GM19372 (cell line): ENCODE data around the gene MRGPRG.
"Not testable (repeated sequence)": the region's sequence is repeated elsewhere in the genome, so short reads cannot be mapped to it uniquely, and the experiment has no call there.

Experiments
- ATAC-seq: cut with Tn5 transposase; IDR thresholded peaks from one replicate; pipeline ENCODE4 v1.9.1; 2021; ENCODE audit warnings: mild to moderate bottlenecking, low read depth, moderate library complexity; ENCODE audit not compliant: unreplicated experiment

The MRGPRG gene, protein sequence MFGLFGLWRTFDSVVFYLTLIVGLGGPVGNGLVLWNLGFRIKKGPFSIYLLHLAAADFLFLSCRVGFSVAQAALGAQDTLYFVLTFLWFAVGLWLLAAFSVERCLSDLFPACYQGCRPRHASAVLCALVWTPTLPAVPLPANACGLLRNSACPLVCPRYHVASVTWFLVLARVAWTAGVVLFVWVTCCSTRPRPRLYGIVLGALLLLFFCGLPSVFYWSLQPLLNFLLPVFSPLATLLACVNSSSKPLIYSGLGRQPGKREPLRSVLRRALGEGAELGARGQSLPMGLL

DNA sequence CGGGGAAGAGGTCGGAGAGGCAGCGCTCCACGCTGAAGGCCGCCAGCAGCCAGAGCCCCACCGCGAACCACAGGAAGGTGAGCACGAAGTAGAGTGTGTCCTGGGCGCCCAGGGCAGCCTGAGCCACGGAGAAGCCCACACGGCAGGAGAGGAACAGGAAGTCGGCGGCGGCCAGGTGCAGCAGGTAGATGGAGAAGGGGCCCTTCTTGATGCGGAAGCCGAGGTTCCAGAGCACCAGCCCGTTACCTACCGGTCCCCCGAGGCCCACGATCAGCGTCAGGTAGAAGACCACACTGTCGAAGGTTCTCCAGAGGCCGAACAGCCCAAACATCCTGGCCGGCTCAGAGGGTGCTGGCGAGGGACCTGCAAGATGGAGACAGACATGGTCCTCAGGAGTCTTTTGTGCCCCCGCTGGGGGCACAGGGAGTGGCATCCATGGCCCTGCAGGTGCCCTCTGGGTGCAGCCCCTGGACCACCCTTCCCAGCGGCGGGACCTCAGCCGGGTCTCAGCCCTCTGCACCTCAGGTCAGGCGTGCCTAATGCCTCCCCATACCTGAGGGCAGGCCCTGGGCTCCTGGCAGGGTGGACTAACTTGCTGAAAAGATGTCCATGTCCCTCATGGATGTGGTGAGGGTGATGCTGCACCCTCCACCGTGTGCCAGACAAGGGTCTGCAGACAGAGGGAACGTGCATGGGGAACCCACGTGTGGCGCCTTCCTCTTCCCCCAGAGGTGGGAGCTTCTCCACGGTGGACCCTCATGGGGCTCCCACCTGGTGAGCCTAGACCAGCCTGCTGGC, at the start of gene MRGPRG:
TSS of gene MRGPRG (minus strand) at position 331 of the 798 bp plus-strand sequence. CDS start at position 331, 0 bp downstream.
- ATAC-seq, result no peak

DNA sequence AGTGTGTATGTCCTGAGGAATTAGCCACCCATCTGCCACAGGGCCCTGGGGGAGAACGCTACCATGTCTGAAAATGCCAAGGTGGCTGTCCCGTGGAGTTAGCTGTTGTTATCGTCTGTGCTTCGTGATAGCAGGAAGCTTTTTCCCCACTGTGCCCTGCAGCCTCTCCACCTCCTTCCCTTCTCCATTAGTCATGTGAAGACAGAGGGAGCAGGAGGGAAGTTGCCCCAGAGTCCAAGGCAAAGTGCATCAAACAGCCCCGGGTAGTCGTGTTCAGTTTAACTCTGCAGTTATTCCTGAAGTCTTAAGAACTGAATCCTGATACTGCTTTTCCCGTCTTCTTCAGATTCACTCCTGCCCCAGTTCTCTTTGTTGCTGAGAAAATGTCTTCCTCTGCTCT, 43.9 kb upstream of the MRGPRG start:
- ATAC-seq, result not testable (repeated sequence)

DNA sequence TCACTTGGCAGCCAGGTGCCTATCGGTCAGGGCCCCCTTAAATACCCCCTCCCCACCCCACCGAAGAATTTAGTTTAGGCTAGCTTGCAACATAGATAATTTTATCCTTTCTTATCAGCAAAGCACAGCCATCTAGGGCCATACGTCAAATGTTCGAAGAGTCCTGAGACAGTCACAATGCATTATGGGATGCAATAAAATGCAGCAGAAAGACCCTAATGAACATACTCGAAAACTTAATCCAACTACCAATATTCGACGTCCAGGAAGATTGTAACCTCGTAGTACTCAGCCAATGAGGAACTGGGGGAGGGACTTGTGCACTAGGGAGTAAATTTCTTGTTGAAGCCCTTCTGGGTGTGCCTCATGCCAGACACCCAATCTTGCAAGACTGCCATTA, 43.2 kb upstream of the MRGPRG start:
- ATAC-seq, result not testable (repeated sequence)

DNA sequence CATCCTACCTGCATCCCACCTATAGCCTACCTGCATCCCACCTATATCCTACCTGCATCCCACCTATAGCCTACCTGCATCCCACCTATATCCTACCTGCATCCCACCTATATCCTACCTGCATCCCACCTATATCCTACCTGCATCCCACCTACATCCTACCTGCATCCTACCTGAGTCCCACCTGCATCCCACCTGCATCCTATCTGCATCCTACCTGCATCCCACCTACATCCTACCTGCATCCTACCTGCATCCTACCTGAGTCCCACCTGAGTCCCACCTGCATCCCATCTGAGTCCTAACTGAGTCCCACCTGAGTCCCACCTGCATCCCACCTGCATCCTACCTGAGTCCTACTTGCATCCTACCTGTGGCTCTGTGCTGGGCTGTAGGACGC, 38.9 kb upstream of the MRGPRG start:
- not testable (repeated sequence) for ATAC-seq

DNA sequence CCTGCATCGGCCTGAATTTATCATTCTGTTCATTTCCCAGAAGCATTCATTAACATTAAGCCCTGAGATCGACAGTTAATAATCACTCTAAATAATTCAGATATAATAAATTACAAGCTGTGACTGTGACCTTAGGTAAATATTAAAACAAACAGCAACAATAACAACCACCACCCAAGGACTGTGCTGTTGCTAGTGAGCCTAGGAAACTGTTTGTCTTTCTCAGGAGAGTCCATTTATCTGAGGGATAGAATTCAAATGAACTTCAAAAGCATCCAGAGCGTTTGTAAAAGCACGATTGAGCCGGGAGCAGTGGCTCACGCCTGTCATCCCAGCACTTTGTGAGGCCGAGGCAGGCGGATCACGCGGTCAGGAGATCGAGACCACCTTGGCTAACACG, 36.6 kb upstream of the MRGPRG start:
- ATAC-seq, result not testable (repeated sequence)

DNA sequence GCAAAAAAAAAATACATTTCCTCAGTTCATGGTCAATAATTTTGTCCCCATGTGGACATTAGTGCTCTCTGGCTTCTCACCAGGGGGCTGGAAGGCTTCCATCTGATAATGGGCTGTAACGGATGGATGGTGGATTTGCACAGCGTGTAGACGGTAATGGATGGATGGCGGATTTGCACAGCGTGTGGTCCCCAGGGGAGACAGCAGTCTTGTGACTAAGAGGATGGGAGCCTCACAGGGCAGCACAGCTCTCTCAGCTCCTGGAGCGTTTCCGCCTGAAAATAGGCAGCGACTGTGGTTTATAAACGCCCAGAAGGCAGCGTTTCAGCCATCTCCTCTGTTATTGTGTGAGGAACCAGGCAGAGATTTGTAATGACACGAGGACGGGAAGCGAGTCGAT, 36.2 kb upstream of the MRGPRG start:
- ATAC-seq, result not testable (repeated sequence)

DNA sequence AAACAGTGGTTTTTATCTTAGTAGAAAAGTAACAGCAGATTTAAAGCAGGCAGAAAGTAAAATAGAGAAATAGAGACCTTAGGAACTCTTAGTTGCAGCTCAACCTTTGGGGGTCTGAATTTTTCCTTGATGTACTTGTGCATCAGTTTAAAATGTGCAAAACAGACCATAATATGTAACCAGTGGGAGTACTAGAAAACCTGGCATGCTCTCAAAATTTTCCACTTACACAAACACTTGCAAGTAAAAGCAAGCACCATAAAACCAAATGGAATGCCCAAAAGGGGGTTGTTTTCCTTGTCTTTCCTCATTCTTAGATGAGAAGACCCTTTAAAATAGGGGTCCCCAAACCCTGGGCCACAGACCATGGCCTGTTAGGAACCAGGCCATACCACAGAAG, 26.5 kb upstream of the MRGPRG start:
- ATAC-seq, result no peak

DNA sequence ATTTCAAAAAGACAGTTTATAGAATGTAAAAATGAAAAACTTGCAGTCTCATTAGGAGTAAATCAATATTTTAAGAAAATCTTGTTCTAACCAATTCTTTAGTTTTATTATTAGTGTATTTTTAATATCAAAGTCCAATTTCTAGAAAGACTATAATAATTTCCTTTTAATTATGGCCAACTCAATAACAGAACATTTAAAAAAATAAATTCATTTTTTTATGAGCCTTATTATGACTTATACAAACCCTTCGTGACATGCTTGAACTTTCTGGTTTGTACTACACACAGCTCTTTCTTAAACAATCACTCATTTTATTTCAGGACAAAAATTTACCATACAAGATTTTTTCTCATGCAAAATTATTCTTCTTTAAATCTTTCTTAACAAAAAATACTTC, 25.3 kb upstream of the MRGPRG start:
- no peak for ATAC-seq

DNA sequence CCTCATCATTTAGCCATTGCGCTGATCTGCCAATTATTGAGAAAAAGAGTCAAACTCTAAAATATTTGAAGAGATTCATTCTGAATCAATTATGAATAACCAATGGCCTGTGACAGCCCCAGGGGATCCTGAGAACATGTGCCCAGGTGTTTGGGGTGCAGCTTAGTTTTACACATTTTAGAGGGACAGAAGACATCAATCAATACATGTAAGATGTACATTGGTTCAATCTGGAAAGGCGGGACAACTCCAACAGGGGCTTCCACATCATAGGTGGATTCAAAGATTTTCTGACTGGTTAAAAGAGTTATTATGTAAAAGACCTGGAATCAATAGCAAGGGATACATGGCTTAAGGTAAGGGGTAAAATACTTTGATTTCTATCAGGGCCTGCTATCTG, 18.5 kb upstream of the MRGPRG start:
- no peak for ATAC-seq

DNA sequence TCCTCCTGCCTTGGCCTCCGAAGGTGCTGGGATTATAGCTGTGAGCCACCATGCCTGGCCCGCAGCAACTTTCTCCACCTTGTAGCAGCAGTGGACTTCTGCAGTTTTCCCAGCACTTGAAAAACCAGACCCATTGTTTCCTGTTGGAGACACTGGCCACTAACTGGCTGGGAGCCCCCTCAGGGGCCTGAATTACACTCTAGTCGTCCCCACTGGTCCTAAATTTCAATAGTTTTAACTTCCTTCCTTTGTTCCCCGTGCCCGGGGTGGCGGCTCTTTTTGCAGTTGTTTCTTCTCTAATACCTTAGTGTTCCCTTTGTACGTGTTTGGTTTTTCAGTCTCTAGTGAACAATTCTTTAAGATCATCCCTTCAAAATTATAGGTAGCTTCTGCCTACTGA, 16.2 kb upstream of the MRGPRG start:
- ATAC-seq, result no peak

DNA sequence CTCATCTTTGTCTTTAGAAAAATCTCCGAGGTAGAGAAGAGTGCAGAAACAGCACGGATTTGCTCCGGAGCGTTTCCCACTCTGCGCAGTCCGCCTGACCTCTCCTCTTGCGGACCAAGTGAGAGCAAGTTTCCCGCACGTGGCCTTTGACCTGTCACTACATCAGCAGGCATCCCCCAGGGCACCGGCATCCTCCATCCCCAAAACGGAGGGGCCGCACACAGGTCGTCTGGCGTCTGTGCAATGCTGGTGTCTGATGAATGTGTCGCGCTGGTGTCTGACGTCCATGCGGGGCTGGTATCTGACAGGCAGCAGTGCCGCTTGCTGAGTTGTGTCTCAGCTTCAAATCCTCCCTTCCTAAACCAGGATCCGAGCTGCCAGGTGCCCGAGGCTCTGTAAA, 14.3 kb upstream of the MRGPRG start:
- ATAC-seq, result no peak

DNA sequence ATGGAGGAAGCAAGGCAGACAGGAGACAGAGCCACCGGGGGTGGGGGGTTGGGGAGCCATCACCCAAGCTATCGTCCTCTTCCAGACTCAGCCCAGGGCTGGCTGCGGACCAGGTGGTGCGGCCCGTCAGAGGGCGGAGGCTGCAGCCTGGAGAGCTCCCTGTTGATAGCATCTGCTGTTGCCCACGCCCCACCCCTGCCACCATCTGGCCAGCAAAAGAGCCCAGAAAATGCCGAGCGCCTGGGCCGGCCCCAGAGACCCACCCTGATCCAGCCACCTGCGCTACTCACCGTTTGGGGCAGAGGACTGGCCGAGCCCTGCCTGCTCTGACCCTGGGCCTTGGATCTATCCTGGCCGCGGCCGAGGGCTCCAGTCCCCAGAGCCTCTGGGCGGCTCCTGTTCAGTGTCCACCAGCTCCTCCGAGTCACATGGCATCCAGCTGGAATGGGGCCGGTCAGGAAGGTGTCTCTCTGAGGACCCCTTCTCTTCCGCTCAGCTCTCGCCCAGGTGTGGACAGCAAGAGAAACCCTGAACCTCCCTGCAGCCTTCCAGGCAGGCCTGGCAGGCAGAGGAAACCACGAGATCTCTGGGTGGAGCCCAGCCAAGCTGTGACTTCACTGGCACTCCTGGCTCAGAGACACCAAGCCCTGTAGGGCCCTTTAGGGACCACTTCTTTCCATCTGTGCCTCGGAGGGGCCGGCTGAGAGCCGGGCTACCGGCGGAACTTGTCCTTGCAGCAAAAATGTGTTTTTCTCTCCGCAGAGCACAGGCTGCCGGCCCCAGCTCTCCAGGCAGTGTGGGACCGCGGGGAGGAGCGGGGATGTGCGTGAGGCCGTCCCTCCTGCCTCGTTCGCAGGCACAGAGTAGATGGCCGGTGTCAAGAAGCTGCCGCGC, 13.5 kb upstream of the MRGPRG start, which contains the start of gene MRGPRE:
TSS of gene MRGPRE (minus strand) at position 567 of the 894 bp plus-strand sequence. CDS start 3,618 bp downstream, outside the sequence.
- ATAC-seq, result no peak

DNA sequence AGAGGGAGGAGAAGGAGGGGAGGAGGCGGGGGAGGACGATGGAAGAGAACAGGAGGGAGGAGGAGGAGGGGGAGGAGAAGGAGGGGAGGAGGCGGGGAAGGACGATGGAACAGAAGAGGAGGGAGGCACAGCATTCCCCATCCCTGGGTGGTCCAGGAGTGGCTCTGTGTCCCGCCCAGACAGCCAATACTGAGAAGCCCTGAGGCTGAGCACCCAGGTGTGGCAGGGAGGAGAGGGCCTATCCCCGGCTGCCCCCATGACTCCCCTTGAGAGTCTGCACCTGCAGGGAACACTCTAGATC, 12.9 kb upstream of the MRGPRG start:
- ATAC-seq, result no peak

DNA sequence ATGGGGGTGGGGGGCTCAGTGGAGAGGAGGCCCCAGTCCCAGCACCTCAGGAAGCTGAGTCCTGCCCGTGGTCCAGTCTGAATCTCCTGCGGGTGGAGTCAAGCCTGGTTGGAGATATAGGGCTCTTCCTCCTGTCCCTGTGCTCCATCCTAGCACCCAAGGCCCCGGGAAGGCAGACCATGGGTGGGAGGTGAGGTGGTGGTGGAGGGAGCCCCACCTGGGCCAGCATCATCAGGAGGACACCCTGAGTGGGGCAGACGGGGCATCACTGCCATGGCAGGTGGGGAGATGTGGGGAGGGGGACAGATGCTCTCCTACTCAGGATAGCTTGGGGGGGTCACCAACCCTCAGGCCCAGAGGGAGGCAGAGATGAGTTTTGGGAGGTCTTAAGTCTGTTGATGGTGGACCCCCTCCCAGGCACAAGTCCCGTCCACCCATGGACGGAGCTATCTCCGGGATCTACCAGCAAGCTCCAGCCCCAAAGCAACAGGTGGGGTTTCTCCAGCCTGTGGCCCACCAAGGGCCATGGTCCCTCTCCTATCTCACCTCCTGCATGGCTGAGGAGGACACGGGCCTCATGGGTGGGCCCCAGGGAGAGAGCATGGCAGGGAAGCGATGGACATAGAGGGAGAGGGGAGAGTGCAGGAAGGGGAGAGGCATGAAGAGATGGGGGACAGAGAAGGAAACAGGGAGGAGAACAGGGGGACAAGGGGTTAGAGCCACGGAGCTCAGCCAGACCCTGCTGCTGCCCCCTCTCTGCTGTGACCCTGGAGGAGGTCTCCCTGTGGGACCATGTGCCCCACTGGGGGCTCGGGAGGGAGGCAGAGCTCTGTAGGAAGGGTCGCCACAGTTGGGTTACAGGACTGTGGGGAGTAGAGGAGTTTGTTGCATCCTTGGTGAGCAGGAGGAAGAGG, 12.3 kb upstream of the MRGPRG start:
- no peak for ATAC-seq

DNA sequence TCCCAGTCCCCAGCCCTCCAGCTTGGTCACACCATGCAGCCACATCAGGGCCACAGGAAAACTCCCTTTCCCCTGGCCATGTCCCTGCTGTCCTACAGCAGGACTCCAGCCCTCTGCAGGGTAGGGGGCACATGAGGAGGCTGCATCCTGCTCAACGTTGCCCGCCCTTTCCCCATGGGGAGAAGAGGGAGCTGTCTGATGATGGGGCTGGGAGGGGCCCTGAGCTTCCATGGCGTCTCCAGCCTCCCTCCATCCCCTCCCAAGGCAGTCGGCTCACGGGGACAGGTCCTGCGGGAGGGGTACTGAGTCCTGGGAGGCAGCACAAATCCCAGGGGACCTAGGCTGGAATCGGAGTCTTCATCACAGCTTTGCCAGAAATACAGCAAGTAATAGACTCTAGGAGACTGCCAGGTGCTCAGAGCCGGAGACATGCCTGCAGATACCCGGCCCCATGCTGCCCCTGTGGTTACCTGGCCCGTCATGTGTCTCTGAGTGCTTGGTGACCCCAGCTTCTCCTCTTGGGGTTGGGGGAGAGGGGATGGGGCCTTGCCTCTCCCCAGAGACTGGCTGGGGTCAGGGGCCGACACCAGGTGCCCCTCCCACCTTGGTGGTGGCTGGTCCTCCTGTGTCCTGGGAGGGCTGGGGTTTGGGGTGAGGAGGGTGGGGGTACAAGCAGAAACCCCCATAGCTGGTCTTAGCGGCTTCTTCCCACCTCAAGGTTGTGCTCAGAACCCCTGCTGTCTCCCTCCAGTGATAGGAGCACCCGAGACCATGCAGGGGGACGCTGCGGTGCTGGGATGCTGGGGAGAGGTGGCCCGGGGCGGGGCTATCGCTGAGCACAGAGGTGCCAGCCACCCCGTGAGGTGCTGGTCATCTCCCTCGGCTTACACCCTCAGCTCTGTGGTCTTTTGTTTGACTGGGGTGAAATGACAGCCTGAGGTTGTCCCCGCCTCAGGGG, 11.3 kb upstream of the MRGPRG start:
- ATAC-seq, result no peak

DNA sequence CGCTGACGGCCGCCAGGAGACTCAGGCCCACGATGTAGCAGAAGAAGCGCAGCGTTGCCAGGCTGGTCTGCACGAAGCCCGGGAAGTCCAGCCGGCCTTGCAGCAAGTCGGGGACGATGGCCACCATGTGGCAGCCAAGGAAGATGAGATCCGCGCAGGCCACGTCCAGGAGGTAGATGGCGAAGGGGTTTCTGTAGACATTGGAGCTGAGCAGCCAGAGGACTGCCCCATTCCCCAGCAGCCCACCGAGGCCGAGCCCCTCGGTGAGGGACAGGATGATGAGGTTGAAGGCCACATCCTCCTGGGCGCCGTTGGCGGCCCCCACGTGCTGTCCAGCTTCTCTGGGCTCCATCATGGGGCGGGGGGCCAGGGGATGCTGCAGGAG, 9.8 kb upstream of the MRGPRG start:
- no peak for ATAC-seq

DNA sequence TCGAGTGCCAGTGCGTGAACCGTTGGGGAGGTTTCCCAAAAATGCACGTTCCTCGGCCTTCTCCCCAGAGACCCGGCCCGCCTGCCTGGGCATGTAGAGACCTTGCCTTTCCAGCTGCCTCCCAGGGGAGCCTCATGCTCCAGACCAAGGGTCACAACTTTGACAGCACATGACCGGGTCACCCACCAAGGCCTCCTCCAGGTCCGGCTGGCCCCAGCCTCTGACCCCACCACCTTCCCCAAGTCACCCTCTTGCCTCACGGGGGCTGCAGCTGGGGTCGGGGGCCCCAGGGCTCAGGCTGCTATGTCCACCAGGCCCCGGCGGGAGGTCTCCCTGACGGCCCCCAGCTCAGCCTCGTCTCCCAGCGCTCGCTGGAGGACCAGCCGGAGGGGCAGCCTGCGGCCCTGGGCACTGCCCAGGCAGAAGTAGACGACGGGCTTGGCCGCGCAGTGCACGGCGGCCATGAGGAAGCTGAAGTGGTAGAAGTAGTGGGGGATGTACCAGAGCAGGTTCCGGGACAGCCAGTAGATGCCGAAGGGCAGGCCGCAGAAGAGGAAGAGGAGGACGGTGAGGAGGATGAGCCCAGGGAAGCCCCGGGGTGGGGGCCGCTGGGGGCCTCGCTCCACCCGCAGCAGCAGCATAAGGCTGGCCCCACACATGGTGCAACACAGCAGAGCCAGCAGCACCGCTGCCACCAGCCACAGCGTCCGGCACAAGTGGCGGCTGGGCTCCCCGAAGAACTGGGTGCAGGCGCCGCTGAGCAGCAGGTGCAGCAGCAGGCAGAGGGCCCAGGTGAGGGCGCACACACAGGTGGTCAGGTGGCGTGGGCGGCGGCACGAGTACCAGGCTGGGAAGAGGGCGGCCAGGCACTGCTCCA, 9.2 kb upstream of the MRGPRG start:
- ATAC-seq, result no peak
